AG08395 (cell line): ENCODE measurements around the gene FAIM2.
"Not testable (repeated sequence)": the region's sequence is repeated elsewhere in the genome, so short reads cannot be mapped to it uniquely, and the experiment has no call there.

Experiments
- DNase-seq: peaks from one replicate; pipeline ENCODE4 v3.0.0; 2012; ENCODE audit warnings: mixed read lengths, low spot score

Gene FAIM2

GRCh38 chr12:49878021-49878420 is 25.7 kb downstream of the FAIM2 start:
- DNase-seq = no peak

GRCh38 chr12:49877066-49877465 is 26.6 kb downstream of the FAIM2 start:
- no peak for DNase-seq

GRCh38 chr12:49876070-49876469 is 27.6 kb downstream of the FAIM2 start:
- DNase-seq = no peak

- no peak for DNase-seq
Observed at GRCh38 chr12:49875115-49875720, 28.5 kb downstream of the FAIM2 start.

- DNase-seq = no peak
Observed at GRCh38 chr12:49874142-49874897, 29.4 kb downstream of the FAIM2 start.

GRCh38 chr12:49873361-49873934 is 30.3 kb downstream of the FAIM2 start:
- no peak for DNase-seq

GRCh38 chr12:49872781-49873181 is 30.9 kb downstream of the FAIM2 start:
- DNase-seq = no peak

- DNase-seq = no peak
Observed at GRCh38 chr12:49872381-49872780, 31.3 kb downstream of the FAIM2 start.

GRCh38 chr12:49871811-49872251 is 31.9 kb downstream of the FAIM2 start:
- DNase-seq = not testable (repeated sequence)

GRCh38 chr12:49871263-49871561 is 32.5 kb downstream of the FAIM2 start:
- DNase-seq = no peak

GRCh38 chr12:49870501-49871262 is 33.0 kb downstream of the FAIM2 start:
- no peak for DNase-seq

GRCh38 chr12:49869816-49870500 is 33.7 kb downstream of the FAIM2 start:
- no peak for DNase-seq

- DNase-seq = peak; percentile 80
Observed at GRCh38 chr12:49868952-49869815, 34.5 kb downstream of the FAIM2 start.

- DNase-seq = no peak
Observed at GRCh38 chr12:49868449-49868848, 35.3 kb downstream of the FAIM2 start.

GRCh38 chr12:49867570-49868341 is 35.9 kb downstream of the FAIM2 start:
- no peak for DNase-seq

GRCh38 chr12:49866859-49867569 is 36.7 kb downstream of the FAIM2 start:
- peak; percentile 88 for DNase-seq

GRCh38 chr12:49865782-49866135 is 37.9 kb downstream of the FAIM2 start:
- DNase-seq = no peak

- no peak for DNase-seq
Observed at GRCh38 chr12:49865109-49865781, 38.5 kb downstream of the FAIM2 start.

- no peak for DNase-seq
Observed at GRCh38 chr12:49864798-49865090, 39.0 kb downstream of the FAIM2 start.
